Vagina (tissue), 2 donors: ENCODE results near the gene TMEM145.

Experiments
- POLR2A ChIP-seq, 2 donors: fragments of 450-650 bp; IDR thresholded peaks; one replicate each; pipeline ENCODE4 v1.6.1; 2017; ENCODE audit warnings: antibody characterized with exemption in 2 of 2, mild to moderate bottlenecking in 2 of 2, moderate library complexity in 2 of 2
- TF ChIP-seq, protein P1 (sequence below), 3 experiments: fragments of 450-650 bp in 2 of 3; fragments of 200-600 bp in 1 of 3; sonication (generic) in 1 of 3; IDR thresholded peaks; one replicate each; pipeline ENCODE4 v1.5.1; 2017 to 2019; ENCODE audit warnings: antibody characterized with exemption in 3 of 3, mild to moderate bottlenecking in 2 of 3, moderate library complexity in 2 of 3

DNA sequence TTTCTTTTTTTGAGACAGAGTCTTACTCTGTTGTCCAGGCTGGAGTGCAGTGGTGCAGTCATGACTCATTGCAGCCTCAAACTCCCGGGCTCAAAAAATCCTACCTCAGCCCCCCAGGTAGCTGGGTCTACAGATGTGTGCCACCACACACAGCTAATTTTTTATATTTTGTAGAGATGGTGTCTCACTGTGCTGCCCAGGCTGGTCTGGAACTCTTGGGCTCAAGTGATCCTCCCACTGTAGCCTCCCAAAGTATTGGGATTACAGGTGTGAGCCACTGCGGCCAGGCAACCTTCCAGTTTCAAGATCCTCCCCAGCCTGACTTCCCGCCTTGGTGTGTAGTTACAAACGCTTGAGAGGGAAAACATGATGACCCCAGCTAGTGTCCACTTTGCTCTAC is 54.8 kb downstream of the TMEM145 start:
- no peak for TF ChIP-seq POLR2A (IDR thresholded peaks at IDR 0.05)
- TF ChIP-seq, protein P1, sequence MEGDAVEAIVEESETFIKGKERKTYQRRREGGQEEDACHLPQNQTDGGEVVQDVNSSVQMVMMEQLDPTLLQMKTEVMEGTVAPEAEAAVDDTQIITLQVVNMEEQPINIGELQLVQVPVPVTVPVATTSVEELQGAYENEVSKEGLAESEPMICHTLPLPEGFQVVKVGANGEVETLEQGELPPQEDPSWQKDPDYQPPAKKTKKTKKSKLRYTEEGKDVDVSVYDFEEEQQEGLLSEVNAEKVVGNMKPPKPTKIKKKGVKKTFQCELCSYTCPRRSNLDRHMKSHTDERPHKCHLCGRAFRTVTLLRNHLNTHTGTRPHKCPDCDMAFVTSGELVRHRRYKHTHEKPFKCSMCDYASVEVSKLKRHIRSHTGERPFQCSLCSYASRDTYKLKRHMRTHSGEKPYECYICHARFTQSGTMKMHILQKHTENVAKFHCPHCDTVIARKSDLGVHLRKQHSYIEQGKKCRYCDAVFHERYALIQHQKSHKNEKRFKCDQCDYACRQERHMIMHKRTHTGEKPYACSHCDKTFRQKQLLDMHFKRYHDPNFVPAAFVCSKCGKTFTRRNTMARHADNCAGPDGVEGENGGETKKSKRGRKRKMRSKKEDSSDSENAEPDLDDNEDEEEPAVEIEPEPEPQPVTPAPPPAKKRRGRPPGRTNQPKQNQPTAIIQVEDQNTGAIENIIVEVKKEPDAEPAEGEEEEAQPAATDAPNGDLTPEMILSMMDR (IDR thresholded peaks at IDR 0.05): no peak
